Inferior parietal cortex (tissue), 1 donor: Measurements from ENCODE around the gene UVRAG.
"Not testable (repeated sequence)": the region's sequence is repeated elsewhere in the genome, so short reads cannot be mapped to it uniquely, and the experiment has no call there.

Experiments
- DNase-seq: peaks from one replicate; pipeline ENCODE4 v3.0.0-alpha.2; 2016; ENCODE audit errors: extremely low spot score

The UVRAG gene

DNA sequence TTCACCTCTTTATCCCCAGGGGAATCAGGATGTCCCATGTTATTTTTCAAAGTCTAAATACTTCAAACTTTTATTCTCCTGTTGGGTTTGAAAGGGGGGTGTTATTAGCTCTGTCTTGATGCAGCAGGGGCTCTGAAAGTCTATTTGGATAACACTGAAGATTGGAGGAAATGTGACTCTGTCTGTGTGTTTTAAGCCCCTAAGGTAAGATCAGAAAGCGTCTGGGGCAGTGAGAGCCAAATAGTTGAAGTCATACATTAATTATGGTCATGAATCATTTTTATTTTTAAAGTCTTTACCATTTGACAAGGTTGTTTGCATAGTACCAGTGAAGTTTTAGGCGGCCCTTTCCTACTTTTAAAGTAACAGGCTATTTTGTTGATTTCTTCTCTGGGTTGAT, 139.0 kb downstream of the UVRAG start:
- no peak for DNase-seq

DNA sequence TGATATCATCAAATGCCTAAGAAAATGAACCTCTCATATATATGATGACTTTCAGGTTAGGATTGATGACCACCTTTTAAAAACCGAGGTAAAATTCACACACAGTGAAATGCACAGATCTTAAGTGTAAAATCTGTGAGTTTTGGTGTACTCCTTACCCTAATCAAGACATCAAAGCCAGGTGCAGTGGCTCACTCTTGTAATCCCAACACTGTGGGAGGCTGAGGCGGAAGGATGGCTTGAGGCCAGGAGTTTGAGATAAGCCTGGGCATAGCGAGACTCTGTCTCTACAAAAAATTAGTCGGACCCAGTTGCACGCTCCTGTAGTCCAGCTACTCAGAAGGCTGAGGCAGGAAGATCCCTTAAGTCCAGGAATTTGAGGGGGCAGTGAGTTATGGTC, 140.4 kb downstream of the UVRAG start:
- DNase-seq: no peak

DNA sequence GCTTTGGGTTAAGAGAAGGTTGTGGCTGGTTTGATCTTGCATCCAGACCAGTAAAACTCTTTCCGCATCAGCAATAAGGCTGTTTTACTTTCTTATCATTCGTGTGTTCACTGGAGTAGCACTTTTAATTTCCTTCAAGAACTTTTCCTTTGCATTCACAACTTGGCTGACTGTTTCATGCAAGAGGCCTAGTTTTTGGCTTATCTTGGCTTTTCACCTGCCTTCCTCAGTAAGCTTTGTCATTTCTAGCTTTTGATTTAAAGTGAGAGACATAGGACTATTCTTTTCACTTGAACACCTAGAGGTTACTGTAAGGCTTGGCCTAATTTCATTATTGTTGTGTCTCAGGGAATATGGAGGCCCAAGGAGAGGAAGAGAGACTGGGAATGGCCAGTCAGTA, 144.5 kb downstream of the UVRAG start:
- DNase-seq: no peak

DNA sequence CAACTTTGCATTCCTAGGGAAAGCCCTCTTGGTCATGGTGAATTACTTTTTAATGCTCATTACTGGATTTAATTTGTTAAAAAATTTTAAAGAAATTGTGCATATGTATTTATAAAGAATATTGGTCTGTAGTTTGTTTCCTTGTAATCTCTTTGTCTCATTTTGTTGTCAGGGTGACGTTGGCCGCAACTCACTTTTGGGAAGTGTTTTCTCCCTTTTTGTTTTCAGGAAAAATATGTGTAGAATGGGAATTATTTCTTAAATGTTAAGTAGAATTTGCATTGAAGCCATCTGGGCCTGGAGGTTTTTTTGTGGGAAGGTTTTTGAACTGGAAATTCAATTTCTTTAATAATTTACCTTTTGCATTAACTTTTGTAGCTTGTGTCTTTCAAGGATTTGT, 149.1 kb downstream of the UVRAG start:
- DNase-seq: no peak

DNA sequence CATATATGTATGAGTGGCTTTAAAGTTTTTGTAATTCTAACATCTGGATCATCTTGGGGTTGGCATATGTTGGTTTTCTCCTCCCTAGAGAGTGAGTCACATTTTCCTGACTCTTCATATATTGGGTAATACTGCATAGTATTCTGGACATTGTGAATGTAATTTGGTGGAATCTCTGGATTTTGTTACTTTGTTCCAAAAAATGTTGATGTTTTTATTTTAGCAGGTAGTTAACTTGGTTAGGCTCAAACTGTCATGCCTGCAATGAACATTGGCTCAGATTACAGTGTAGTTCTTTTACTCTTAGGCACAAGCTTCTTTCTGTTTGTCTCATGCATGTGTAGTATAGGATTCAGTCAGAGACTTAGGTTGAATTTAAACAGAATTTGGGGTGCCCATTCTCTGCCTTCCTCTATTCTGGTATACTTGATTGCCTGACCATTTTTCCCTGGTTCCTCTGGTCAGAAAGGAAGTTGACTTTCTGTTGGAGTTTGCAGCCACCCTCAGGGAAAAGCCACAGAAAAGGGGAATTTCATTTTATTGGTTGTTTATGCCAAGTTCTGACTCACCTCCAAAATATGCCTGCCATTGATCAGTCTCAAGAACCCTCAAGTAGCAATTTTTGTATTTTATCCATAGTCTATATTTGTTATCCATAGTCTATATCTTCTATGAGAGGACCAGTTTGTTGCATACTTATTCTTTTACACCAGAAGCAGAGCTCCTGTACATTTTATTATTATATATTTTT, 151.7 kb downstream of the UVRAG start:
- DNase-seq: no peak

DNA sequence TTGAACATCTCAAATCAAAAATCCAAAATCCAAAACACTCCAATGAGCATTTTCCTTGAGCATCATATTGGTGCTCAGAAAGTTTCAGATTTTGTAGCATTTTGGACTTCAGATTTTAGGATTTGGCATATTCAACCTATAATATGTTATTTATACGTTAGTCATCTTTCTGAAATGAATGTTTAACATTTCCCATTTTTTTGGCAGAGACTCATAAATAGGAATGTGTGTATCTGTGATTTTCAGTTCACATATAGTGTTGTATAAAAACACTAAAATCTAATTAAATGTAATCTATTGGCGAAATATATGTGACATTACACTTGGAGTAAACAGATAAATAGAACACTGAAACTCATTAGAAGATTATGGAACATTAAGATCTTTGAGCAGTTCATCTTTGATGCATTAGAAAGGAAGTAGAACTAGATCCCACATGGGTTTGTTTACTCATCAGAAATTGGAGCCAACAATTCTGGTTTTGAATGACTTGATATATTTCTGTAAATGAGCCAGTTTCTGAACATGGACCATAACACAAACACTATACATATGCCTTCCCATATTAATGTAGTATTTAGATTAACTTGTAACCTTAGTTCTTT, 153.1 kb downstream of the UVRAG start:
- no peak for DNase-seq

GRCh38 chr11:75969626-75970308, 154.8 kb downstream of the UVRAG start:
- peak; percentile 49 for DNase-seq

GRCh38 chr11:75973710-75974109, 158.7 kb downstream of the UVRAG start:
- DNase-seq: not testable (repeated sequence)

GRCh38 chr11:75979075-75979474, 164.1 kb downstream of the UVRAG start:
- not testable (repeated sequence) for DNase-seq

- DNase-seq: not testable (repeated sequence)
Observed at GRCh38 chr11:75979479-75980027, 164.5 kb downstream of the UVRAG start.

- DNase-seq: no peak
Observed at GRCh38 chr11:75980031-75980430, 165.0 kb downstream of the UVRAG start.

DNA sequence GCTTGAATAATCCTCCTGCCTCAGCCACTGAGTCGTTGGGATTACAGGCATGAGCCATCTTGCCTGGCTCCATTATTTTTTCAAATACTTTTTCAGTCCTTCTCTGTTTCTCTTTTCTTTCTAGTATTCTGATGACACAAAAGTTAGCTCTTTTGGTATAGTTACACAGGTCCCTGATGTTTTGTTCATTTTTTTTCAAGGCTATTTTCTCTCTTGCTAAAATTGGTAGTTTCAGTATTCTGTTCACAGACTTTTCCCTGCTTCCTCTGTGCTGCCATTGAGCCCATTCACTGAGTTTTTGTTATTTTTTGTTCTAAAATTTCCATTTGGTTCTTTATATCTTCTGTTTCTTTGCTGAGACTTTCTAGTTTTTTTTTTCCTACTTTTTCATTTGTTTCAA, 166.5 kb downstream of the UVRAG start:
- DNase-seq: no peak

GRCh38 chr11:75982309-75982708, 167.3 kb downstream of the UVRAG start:
- no peak for DNase-seq

DNA sequence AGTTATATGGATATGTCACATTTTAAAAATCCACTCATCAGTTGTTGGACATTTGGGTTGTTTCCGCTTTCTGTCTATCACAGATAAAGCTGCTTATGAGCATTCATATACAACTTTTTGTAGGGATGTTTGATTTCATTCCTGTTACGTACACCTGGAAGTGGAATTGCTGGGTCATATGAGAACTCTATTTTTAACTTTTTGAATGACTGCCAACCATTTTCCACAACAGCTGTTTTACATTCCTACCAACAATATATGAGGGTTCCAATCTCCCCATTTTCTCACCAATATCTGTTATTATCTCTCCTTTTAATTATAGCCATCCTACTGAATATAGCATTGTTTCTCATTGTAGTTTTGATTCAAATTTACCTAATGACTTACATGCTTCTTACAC, 172.0 kb downstream of the UVRAG start:
- no peak for DNase-seq

DNA sequence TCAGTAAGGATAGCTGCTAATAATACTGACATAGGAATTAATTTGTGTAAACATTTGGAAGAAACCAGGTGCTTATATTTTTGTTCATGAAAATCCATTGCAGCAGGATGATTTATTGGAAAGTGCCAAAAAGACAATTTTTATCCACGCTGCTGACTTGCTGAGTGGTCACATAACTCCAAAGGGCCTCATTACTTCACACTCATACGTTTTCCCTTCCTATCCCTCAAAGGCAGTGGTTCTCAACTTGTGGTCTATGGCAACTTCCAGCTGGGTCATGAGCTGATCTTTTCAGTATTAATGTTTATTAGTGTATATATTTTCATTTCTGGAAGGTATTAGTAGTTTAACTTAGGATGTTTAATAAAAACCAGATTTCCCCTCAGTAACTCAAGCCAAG, 178.1 kb downstream of the UVRAG start:
- DNase-seq: no peak

DNA sequence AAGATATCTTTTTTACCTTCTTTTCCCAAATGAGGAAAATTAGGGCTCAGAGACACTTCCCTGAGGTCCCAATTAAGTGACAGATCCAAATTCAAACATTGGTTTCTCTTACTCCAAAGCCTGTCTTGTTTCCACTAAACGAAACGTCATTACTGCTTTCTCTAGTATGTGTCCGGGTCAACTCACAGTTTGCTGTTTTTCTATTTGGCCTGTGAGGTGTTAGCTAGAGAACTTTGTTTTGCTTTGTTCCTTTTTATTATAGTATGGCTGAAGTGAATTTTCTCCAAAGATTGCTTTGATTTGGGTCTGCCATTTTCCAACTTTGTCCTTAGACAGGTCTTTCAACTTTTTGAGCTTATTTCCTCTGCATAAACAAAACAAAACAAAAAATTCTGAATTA, 179.6 kb downstream of the UVRAG start:
- DNase-seq: no peak

DNA sequence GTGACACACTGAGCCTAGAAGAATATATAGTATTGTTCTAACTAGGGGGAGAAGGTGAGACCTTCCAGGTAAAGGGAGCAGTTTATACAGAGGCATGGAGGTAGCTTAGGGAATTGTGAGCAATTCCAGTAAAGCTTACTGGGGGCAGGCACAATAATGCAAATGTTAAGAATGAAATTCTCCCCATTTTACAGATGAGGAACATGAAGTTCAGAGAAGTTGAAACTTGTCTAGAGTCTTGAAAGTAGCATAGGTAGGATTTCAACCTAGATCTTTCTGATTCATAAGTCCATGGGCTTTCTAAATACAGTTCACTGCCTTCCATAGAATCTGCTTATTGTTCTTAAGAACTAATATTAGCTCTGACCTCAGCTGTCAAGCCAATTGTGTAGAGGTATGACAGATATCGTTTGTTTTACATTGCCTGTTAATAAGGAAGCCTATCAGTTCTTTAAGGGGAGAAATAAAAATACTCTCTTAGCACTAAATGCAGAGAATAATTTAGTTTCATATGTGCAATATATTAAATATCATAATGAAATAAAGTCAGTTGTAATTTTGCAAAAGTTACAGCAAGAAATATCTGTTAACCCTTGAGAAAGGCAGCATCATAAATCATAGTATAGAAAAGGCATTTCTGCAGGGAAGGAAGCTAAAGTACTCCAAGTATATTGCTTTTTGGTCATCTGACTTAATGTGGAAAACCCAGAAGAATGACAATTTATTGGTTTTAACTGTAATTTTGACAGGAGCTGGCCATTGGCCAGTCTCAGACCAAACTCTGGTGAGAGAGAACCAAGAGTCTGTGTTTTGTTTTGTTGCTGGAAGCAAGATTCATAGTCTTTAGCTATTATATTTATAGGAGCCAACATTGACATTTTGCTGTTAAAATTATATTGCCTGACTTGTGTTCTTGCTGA, 181.8 kb downstream of the UVRAG start:
- DNase-seq: no peak

DNA sequence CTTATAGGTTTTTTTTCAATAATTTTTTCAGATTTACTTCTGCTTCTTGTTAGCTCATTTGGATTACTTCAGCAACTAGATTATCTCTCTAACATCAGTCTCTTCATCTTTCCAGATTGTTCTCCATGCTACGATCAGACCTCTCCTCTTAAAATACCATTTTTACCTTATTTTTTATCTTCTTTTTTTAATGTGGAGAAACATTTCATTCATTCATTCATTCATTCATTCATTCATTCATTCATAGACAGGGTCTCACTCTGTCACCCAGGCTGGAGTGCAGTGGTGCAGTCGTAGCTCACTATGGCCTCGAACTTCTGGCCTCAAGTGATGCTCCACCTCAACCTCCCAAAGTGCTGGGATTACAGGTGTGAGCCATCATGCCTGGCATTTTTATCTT, 189.4 kb downstream of the UVRAG start:
- no peak for DNase-seq

DNA sequence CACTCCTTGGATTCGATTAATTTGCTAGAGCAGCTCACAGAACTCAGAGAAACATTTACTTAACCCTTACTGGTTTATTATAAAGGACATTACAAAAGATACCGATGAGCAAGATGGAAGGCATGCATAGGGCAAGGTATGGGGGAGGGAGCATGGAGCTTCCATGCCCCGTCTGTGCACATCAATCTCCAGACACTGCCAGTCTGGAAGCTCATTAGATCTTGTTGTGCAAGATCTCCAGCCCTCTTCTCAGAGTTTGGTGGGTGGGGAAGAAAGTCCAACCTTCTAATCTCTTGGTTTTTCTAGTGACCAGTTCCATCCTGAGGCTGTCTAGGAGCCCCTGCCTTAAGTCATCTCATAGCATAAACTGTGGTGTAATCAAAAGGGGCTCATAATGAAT, 190.7 kb downstream of the UVRAG start:
- no peak for DNase-seq

GRCh38 chr11:76007166-76007565, 192.2 kb downstream of the UVRAG start:
- DNase-seq: no peak

DNA sequence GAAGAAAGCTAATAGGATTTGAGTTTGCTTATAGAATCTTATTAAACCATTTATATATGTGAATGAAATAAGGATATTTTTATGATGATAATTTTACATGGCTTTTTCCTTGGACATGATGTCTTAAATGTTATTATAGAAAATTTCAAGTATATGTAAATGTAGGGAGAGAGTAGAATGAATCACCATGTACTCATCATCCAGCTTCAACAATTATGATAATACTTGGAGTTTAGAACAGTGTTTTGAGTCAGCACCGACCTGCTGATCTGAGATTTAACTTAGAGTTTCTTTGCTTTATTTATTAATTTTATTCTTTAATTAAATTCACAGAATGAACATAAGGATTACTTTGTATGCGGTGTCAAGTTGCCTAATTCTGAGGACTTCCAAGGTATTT, 193.5 kb downstream of the UVRAG start:
- DNase-seq: no peak

GRCh38 chr11:76010051-76010450, 195.0 kb downstream of the UVRAG start:
- no peak for DNase-seq
